Pericardium fibroblast (primary cell): Measurements from ENCODE around the gene OR1L6. TPM values are rescaled to one million over a fixed set of nuclear protein-coding genes. Genes with fewer than 3 reads are reported as not detected.

Source experiments
- total RNA-seq: library from RNA; depleted of rRNA; stranded (reverse); fragments of >200 nt; gene quantifications from 2 replicates; pipeline ENCODE4 v1.2.3, GENCODE V29; 2015

The OR1L6 gene, protein sequence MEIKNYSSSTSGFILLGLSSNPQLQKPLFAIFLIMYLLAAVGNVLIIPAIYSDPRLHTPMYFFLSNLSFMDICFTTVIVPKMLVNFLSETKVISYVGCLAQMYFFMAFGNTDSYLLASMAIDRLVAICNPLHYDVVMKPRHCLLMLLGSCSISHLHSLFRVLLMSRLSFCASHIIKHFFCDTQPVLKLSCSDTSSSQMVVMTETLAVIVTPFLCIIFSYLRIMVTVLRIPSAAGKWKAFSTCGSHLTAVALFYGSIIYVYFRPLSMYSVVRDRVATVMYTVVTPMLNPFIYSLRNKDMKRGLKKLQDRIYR
- total RNA-seq, result not detected in 2 replicates

DNA sequence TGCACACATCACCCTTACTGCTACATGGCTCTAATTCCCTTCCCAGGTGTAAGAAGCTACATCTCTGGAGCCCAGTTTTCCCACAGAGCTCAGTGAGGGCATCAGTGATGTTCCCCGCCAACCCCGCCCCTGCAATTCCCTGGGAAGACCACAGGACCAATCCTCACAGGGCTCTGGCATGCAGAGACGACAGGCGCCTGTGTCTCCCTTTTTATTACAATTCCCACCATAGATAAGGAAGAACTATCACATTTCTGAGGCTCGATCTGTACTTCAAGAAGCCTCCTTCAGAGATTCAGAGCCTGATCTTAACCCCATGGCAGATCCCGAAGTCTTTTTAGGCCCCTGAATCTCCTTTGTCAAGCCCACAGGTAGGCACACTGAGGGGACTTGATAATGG lies at the start of gene OR1L6:
OR1L6 (plus strand) TSS at position 301 of the 400 bp plus-strand sequence. CDS start 7,545 bp downstream, outside the sequence.

DNA sequence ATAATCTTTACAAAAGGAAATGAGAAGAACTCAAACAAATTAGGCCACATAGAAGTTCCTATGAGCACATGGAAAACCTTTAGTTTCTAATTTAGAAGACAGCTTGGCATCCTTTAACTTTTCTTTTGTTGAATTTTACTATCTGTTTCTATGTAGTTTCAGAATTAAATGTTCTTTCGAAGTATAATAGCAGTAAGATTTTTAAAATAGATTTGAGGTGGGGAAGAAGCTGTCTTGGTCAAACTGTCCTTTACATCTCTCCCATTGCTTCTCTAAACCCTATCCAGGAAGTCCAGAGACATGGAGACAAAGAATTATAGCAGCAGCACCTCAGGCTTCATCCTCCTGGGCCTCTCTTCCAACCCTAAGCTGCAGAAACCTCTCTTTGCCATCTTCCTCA lies 18.4 kb upstream of the OR1L6 start, which contains the start of gene OR1L4:
OR1L4 (plus strand) TSS at position 301 of the 400 bp plus-strand sequence; CDS start at position 301, 0 bp downstream.

DNA sequence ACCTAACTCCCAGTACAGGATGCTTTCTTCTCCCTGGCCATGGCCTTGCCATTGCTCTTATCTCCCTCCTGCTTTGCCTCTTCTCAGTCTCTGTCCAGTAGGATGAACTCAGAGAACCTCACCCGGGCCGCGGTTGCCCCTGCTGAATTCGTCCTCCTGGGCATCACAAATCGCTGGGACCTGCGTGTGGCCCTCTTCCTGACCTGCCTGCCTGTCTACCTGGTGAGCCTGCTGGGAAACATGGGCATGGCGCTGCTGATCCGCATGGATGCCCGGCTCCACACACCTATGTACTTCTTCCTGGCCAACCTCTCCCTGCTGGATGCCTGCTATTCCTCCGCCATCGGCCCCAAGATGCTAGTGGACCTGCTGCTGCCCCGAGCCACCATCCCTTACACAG lies 46.7 kb downstream of the OR1L6 start, which contains the start of gene OR5C1:
OR5C1 (plus strand) TSS at position 103 of the 400 bp plus-strand sequence; CDS start at position 103, 0 bp downstream.

Other genes starting within 250 kb of the OR1L6 start
- not detected in 2 replicates for gene OR1J2, start 231.5 kb upstream of the OR1L6 start, total RNA-seq
- gene OR1J4, start 223.2 kb upstream of the OR1L6 start, total RNA-seq, result not detected in 2 replicates
- gene OR1N1, start 215.0 kb upstream of the OR1L6 start, total RNA-seq, result not detected in 2 replicates
- not detected in 2 replicates for gene OR1N2, start 189.2 kb upstream of the OR1L6 start, total RNA-seq
- gene OR1L8, start 158.9 kb upstream of the OR1L6 start, total RNA-seq, result not detected in 2 replicates
- gene OR1Q1, start 127.6 kb upstream of the OR1L6 start, total RNA-seq, result not detected in 2 replicates
- not detected in 2 replicates for gene OR1B1, start 84.7 kb upstream of the OR1L6 start, total RNA-seq
- not detected in 2 replicates for gene OR1L1, start 80.6 kb upstream of the OR1L6 start, total RNA-seq
- gene OR1L3, start 67.2 kb upstream of the OR1L6 start, total RNA-seq, result not detected in 2 replicates
- not detected in 2 replicates for gene OR1L4, start 18.3 kb upstream of the OR1L6 start, total RNA-seq
- not detected in 2 replicates for gene OR5C1, start 46.6 kb downstream of the OR1L6 start, total RNA-seq
- not detected in 2 replicates for gene OR1K1, start 57.8 kb downstream of the OR1L6 start, total RNA-seq
- gene PDCL, start 86.3 kb downstream of the OR1L6 start, total RNA-seq, result 14.6 and 14.8 TPM in 2 replicates
- 18.9 and 21.8 TPM in 2 replicates for gene RC3H2, start 163.1 kb downstream of the OR1L6 start, total RNA-seq
- gene ZBTB6, start 171.0 kb downstream of the OR1L6 start, total RNA-seq, result 3.6 and 5.6 TPM in 2 replicates
- gene ZBTB26, start 189.2 kb downstream of the OR1L6 start, total RNA-seq, result 2.6 and 2.8 TPM in 2 replicates
- gene RABGAP1, start 198.7 kb downstream of the OR1L6 start, total RNA-seq, result 12.9 and 21.4 TPM in 2 replicates